NCI-H2081 treated with DMSO at 0.1 percent for 48 hours (cell line): ENCODE results near the gene KRT74.

Experiments
- DNase-seq: peaks from one replicate; lab custom pipeline; 2025; lab: John Stamatoyannopoulos, UW

Gene KRT74

GRCh38 chr12:52537101-52537500, 36.5 kb downstream of the KRT74 start:
- no peak for DNase-seq

- no peak for DNase-seq
These were observed 38.1 kb downstream of the KRT74 start for GRCh38 chr12:52535574-52535973.

- no peak for DNase-seq
These were observed 39.2 kb downstream of the KRT74 start for GRCh38 chr12:52534482-52534881.

GRCh38 chr12:52533686-52534470, 39.8 kb downstream of the KRT74 start:
- DNase-seq, result no peak

GRCh38 chr12:52532636-52533035, 41.0 kb downstream of the KRT74 start:
- no peak for DNase-seq

GRCh38 chr12:52531566-52532300, 41.9 kb downstream of the KRT74 start:
- DNase-seq, result no peak

GRCh38 chr12:52530905-52531304, 42.7 kb downstream of the KRT74 start:
- no peak for DNase-seq

- no peak for DNase-seq
These were observed 43.3 kb downstream of the KRT74 start for GRCh38 chr12:52530366-52530765.

GRCh38 chr12:52529846-52530245, 43.8 kb downstream of the KRT74 start:
- DNase-seq, result no peak

- no peak for DNase-seq
These were observed 44.2 kb downstream of the KRT74 start for GRCh38 chr12:52529417-52529816.

- no peak for DNase-seq
These were observed 45.0 kb downstream of the KRT74 start for GRCh38 chr12:52528641-52529143.

- DNase-seq, result no peak
These were observed 46.4 kb downstream of the KRT74 start for GRCh38 chr12:52527121-52527800.

- DNase-seq, result no peak
These were observed 47.1 kb downstream of the KRT74 start for GRCh38 chr12:52526511-52526951.

GRCh38 chr12:52525661-52526499, 47.8 kb downstream of the KRT74 start:
- no peak for DNase-seq

- no peak for DNase-seq
These were observed 48.6 kb downstream of the KRT74 start for GRCh38 chr12:52524898-52525591.

GRCh38 chr12:52524241-52524897, 49.3 kb downstream of the KRT74 start:
- DNase-seq, result no peak

- no peak for DNase-seq
These were observed 49.8 kb downstream of the KRT74 start for GRCh38 chr12:52523824-52524223.

- DNase-seq, result no peak
These were observed 51.2 kb downstream of the KRT74 start for GRCh38 chr12:52522346-52523011.

- DNase-seq, result no peak
These were observed 51.9 kb downstream of the KRT74 start for GRCh38 chr12:52521568-52522266.
